HG03520 (cell line): ENCODE results near the gene JUN.

ENCODE experiments used
- ATAC-seq: cut with Tn5 transposase; IDR thresholded peaks from one replicate; pipeline ENCODE4 v1.9.1; 2021; ENCODE audit warnings: mild to moderate bottlenecking, moderate library complexity; ENCODE audit not compliant: unreplicated experiment

JUN gene

DNA sequence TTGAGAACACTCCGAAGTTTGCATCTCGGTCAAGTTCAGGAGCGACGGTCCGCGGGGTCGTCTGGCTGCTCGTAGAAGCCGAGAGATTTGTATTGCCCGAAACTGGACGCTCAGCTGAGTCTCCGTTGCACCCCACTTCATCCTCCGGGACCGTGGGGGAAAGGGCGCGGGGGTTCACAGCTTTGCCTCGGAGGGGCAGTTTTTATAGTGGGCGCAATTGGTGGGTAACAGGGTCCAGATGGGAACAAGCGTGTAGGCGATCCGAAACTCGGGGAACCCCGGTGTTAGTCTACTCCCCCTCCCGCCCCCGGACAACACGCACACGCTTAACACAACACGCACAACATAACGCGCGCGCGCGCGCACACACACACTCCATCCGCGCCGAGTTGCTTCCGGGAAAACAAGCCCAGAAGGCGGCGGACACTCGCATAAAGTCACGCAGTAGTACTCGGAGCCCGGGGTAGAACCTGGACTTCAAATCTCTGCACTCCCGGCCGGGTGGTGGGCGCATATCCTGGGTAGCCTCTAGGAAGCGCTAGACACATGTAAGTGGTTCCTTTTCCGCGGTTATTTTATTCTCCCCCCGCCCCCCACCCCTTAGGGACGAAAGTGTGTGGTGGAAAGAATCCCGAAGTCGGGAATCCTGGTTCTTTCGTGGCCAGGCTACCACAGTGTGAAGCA lies 1.1 kb upstream of the JUN start:
- ATAC-seq, result peak; percentile 5

DNA sequence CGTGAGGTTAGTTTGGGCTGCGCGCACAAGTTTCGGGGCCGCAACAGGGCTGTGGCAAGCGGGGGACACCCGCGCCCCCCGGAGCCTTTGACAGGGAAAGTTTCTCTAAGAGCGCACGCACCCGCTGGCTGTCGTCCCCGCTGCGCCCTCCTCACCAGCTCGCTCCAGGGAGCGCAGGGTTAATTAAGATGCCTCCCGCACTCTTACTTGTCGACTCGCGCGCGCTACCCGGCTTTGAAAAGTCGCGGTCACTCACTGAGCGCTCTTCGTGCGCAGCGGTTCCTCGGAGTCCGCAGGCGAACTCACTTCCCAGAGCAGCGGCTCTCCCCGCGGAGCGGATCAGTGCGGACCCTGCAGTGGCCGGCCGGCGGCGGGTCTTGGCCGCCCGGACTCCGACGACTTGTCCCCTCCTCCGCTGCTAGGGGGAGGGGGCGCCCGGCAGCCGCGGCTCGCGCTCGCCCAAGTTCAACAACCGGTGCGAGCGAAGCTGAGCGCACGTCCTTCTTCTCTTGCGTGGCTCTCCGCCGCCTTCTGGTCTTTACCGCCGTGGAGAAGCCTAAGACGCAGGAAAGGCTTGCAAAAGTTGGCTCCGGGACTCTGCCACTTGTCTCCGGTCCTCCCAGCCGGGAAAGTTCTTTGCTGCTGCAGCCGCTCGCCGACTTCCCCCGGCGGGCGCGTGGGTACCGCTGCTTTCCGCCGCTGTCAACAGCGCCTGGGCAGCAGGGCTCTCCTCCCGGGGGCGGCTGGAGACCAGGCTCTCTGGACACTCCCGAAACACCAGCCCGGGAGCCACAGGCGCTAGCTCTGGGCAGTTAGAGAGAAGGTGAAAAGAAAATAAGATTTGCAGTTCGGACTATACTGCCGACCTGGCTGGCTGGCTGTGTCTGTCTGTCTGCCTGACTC lies 506 bp downstream of the JUN start:
- ATAC-seq, result peak; percentile 8

DNA sequence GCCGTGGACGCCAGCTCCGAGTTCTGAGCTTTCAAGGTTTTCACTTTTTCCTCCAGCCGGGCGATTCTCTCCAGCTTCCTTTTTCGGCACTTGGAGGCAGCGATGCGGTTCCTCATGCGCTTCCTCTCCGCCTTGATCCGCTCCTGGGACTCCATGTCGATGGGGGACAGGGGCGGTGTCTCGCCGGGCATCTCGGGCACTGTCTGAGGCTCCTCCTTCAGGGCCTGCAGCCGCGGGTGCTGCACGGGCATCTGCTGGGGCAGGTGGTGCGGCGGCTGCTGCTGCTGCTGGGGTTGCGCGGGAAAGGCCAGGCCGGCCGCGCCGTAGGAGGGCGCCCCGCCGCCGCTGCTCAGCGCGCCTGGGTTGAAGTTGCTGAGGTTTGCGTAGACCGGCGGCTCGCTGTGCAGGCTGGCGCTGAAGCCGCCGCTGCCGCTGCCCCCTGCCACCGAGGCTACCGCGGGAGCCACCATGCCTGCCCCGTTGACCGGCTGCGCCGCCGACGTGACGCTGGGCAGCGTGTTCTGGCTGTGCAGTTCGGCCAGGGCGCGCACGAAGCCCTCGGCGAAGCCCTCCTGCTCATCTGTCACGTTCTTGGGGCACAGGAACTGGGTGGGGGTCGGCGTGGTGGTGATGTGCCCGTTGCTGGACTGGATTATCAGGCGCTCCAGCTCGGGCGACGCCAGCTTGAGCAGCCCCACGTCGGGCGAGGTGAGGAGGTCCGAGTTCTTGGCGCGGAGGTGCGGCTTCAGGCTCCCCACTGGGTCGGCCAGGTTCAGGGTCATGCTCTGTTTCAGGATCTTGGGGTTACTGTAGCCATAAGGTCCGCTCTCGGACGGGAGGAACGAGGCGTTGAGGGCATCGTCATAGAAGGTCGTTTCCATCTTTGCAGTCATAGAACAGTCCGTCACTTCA lies 1.4 kb downstream of the JUN start:
- ATAC-seq, result no peak

DNA sequence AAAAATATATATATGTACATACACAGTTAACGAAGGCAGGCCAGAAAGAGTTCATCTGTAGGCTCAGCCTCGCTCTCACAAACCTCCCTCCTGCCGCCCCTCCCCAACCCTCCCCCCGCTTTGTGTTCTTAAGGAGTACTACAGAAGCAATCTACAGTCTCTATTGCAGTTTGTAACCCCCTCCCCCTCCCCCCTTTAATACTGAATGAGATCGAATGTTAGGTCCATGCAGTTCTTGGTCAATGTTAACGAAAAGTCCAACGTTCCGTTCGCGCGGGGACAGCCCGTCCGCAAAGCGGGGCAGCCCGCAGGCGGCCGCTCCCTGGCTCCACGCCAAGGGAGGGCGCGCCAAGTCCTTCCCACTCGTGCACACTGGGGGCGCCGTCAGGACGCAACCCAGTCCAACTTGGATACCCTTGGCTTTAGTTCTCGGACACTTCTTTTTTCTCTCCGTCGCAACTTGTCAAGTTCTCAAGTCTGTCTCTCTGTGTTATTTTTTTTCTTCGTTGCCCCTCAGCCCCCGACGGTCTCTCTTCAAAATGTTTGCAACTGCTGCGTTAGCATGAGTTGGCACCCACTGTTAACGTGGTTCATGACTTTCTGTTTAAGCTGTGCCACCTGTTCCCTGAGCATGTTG lies 2.2 kb downstream of the JUN start:
- no peak for ATAC-seq

DNA sequence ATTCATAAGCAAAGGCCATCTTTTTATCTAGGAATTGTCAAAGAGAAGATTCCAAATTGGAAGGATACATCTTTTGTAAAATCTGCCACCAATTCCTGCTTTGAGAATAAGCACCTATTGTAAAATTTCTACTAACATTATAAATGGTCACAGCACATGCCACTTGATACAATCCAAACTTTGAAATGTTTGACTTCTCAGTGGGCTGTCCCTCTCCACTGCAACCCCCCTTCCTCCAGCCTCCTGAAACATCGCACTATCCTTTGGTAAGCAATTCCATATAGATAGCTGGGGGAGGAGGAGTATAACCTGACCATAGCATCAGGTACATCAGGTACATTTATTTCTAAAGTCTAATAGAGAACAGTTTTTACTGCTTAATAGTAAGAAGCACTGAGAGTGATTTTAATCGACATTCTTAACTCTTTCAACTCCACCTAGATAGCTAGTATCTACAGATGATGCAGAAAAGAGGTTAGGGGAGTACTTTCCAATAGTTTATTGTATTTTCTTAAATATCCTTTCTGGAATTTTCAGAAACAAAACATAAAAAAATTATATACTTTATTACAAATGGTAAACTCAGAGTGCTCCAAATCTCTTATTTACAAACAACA lies 2.9 kb downstream of the JUN start:
- no peak for ATAC-seq

DNA sequence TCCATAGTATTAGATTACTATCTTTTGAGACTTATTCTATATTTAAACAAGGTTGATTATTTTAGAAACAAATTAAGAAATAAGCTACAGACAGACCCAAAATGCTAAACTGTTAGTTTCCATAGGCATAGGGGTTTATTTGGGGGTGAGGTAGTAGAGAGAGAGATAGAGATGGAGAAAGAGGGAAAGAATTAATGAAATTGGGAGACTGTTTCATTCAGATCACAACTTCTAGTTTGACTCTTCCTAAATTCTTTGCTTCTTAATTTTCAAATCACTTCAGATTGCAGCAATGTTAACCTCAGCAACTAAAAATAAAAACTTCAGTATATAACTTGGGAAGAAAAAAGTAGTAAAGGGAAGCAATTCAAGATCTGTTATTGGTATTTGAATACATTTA lies 3.4 kb downstream of the JUN start:
- ATAC-seq, result no peak

DNA sequence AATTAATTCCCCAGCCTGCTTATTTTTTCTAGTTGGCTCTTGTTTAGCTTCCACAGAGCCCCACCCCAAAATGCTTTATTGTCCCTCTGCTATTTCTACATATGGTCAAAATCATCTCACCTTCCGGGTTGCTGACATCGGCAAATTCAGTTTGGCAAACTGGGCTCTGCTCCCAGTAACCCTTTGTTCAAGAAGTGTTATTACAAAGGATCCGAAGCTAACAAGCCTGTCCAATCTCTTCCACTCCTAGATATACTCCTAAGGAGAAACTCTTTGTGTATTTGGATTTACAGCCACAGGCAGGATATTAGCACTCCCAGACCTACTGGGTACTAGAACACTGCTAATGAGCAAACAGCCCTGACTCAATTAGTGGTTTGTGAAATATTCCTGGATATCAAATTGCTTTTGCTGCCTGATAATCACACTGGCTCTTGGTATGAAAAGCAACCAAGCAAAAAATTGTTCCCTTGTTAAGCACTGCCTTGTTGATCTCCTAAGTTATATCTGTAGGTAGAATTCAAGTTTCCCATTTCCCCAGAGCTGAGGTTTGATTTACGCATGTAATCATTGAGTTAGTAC lies 4.0 kb downstream of the JUN start:
- no peak for ATAC-seq

DNA sequence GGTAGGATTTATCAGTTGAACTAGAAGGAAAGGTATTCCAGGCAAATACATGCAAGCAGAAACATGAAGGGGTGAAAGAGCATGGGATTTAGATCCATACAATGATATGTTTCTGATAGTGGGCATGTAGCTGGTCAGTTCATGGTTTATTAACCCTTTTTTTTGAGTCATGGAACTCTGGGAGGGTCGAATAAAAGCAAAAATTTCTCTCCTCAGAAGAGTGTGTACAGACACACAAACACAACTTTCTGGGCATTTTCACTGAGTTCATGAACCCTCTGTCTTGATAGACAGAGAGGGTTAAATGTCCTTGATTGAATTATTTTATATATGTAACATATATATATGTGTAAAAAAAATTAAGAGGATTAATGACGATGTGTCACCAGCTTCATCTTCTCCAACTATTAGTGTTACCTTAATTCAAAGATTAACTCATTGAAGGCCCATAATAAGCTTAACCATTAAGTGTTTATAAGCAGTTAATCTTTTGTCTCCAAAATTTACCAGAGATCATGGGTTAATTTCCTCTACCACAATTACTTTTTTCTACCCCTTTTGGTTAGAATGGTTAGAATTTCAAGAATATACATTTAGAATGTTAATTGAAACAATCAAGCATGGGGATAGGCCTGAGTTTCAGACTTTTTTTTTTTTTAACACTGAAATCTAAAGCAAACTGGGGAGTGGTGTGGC lies 4.6 kb downstream of the JUN start:
- no peak for ATAC-seq

DNA sequence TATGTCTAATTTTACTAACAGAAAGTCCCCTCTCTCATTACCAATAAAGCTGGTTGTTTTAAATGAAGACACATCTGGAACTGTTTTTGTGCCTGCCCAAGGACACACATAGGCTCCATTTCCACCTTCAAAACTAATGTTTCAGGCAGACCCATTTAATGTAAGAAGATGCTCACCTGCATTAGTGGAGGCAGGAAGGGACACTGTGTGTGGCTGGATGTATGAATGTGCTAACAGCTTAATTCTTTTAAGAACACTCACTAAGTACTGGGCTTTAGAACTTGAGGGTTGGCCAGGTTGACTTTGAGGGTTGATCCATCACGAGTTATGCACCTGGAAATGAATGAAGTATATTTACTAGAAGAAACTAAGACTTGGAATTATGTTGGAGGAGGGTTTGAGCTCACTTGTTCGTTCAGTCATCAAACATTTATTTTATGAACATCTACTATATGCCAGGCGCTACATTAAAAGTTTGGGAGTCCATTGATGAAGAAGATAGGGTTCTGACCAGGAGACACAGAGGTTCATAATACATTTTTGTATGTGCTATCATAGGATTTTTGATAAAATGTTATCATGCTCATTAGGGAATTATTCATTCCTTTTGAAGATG lies 5.4 kb downstream of the JUN start:
- ATAC-seq, result no peak

DNA sequence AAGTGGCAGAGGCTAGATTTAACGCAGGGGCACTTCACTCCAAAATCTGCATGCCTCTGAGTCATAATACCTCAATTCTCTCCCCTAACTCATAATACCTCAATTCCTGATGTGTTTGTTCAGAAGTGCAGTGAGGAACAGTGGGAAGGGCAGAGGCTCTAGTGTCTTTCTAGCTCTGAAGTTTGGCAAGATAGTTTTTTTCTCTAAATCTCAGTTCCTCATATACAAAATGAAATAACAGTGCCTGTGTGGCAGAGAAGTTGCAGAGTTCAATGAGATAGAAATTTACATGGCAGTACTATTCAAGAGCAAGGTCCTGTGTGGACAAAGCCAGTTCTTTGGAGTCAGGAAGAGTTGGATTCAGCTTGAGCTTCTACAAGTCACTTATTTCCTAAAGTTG lies 9.8 kb downstream of the JUN start:
- no peak for ATAC-seq

DNA sequence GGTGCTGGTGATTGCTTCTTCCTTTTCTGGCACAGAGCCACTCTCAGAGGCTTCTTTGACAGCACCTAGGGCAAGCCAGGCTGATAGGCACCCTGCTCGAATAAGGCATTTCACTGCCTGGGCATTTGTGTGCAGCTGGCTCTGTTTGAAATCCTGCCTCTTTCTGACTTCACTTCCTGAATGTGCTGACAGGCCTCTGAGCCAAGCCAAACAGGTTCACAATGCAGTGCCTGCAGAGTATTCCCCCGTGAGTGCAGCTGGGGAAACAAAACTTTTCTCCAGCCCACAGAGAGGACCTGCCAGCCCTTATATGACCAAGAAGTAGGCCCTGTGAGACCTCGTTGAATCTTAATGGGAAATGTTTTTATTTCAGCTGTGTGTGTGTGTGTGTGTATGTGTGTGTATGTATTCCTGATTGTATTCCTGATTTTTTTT lies 10.4 kb downstream of the JUN start:
- peak; percentile 44 for ATAC-seq

DNA sequence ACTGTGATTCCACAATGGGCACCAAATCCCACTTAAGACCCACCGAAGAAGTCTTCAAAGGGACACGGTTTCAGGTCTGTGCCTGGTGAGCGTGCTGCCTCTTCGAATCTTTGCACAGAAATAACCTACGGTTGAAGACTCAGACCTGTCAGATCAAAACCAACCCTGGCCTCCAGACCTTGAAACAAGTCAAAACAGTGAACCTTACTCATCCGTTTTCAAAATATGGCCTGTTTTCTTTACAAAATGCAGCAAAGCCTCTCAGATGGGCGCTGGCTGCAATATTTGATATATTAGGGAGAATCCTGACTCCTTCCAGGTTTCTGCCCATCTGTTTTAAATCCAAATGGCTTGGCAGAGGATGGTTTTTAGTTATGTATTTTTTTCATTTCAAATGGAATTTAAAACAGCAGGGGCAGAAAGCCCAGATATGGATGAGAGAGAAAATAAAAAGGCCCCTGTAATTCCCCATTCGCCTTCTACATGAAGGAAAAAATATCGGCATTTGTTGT lies 14.0 kb downstream of the JUN start:
- ATAC-seq, result no peak

DNA sequence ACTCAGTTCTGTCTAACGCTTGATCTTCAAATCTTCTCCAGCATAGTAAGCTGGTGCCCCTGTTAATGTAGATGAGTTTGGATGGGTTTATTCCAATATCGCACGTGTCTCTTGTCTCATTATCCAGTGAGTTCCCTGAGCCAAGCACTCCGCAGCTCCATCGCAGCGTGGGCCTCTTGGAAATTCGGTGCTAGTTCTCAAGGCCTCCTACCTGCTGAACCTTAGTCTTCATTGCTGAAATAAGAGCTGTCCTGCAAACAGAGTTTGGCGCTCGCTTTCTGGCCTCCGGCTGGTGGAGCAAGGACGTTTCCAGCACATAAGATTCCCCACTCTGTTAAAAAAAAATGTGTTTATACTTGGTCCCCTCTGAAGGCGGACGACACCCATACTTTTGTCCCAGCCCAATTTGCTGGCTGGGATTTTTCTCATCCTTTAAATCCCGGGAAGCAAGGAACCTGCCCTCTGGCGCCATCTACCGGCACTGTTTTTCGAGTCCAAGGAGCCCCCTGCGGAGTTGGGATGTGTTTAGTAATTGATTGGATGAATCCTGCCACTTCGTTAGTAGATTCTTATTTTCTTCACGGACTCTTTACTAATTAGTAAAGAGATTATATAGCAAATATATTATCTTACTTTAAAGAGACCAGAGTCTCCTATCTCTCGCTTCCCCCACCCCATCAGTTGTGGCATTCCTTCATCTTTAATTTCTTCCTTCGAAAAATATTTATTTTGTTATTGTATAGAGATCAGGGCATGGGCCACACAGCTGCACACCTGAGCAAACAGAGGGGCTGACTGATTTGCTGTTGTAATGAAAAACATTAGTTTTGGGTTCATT lies 14.7 kb downstream of the JUN start:
- no peak for ATAC-seq

DNA sequence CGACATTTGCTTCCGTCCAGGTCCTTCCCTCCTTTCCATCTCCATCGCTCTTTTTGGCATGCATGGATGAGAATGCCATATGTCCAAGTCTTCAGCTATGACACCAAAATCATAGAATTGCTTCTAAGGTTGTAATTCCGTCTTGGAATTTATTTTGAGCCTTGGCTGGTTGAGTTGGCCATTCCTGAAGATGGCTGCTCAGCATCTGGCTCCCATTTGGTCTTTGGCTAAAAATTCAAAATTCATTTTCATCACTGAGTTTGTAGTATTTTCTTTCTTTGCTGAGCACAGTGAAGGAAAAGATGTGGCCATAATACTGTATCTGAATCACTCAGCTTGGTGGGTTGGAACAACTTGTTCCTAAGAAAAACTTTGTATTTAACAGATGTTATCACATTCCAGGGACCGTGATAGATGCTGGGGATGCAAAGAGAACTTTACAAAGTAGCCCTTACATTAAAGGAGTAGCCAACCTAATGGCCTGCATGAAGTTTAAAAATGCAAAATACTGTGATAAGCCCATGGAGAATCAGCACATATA lies 15.6 kb downstream of the JUN start:
- ATAC-seq, result no peak

DNA sequence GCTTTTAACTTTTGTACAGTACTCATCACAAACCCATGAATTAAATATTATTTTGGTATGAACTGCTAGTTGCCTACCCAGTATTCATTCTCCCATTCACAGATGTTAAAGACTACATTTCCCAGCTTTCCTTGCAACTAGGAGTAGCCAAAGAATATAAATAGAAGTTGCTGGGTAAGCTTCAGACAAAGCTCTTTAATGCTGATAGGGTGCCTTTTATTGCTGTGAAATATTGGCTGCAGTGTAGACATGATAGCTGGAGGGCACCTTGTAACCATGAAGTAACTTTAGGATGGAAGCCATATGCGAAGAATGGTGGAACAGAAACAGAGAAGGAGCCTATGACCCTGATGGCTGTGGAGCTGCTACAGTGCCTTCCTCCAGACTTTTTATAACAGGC lies 16.7 kb downstream of the JUN start:
- no peak for ATAC-seq

DNA sequence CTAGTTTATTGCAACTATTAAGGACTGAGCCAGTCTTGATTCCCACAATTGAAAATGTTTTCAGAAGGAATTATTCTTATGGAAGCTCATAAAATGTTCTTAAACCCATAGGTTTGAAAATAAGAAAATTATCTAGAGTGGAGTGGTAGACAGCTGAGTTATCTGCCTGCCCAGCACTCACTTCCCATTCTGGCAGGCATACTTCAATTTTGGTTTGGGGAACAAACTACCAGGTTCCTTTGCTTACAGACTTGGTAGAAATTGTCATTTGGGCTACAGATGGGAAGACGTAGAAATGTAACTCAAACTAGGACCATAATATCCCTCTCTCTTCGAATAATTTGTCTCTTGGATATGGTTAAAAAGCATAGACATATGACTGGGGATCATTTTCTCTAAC lies 18.4 kb downstream of the JUN start:
- no peak for ATAC-seq

DNA sequence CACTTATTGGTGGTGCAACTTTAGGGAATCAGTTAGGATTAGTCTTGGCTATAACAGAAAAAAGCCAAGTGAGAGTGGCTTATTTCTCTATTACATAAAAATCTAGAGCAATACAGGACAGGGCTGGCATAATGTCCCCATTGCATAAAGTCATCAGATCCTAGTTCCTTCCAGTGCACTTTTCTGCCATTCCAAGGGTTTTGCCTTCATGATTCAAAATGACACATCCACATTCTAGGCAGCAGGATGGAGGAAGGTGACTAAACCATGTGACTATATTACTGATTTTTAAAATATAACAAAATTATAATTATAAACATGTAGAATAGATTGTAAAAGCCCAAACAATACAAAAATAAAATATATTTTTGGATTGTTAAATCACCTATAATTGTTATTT lies 18.8 kb downstream of the JUN start:
- no peak for ATAC-seq
